MCF 10A (cell line): ENCODE results near the gene ARHGAP27. TPM values are rescaled to one million over a fixed set of nuclear protein-coding genes. Genes with fewer than 3 reads are reported as not detected.

Experiments
- BruUV-seq: library from RNA; stranded (reverse); fragments of 400-500 nt; replicated peaks from 2 replicates; lab custom pipeline; 2021; lab: Mats Ljungman, UMichigan
- CTCF ChIA-PET: fragments of 300-600 bp; sonication (Branson Sonifier 250); formaldehyde crosslinking; extraction: SDS; loops from one replicate; lab custom pipeline; 2021; ENCODE audit warnings: antibody characterized with exemption, inconsistent platforms; lab: Yijun Ruan, JAX
- POLR2A ChIA-PET: fragments of 300-600, 350-650 bp; sonication (Branson Sonifier 250); formaldehyde crosslinking; extraction: SDS; loops from one replicate; lab custom pipeline; 2020; ENCODE audit warnings: antibody characterized with exemption, inconsistent platforms; lab: Yijun Ruan, JAX
- DNase-seq: peaks from one replicate; pipeline ENCODE4 v3.0.0-alpha.2; 2018; ENCODE audit not compliant: unreplicated experiment
- H3K27ac Mint-ChIP-seq: one replicate; pipeline ENCODE4 v1.8.0; 2022; ENCODE audit warnings: mild to moderate bottlenecking, low read depth, mixed read lengths; ENCODE audit not compliant: unreplicated experiment
- H3K27me3 Mint-ChIP-seq: one replicate; pipeline ENCODE4 v1.8.0; 2022; ENCODE audit warnings: mixed read lengths; ENCODE audit not compliant: insufficient read depth, unreplicated experiment
- H3K36me3 Mint-ChIP-seq: one replicate; pipeline ENCODE4 v1.8.0; 2022; ENCODE audit warnings: mild to moderate bottlenecking, moderate library complexity, mixed read lengths; ENCODE audit not compliant: insufficient read depth, unreplicated experiment
- H3K4me1 Mint-ChIP-seq: one replicate; pipeline ENCODE4 v1.8.0; 2022; ENCODE audit warnings: mixed read lengths; ENCODE audit not compliant: insufficient read depth, unreplicated experiment
- H3K4me3 Mint-ChIP-seq: one replicate; pipeline ENCODE4 v1.8.0; 2022; ENCODE audit warnings: mild to moderate bottlenecking, moderate library complexity, mixed read lengths; ENCODE audit not compliant: unreplicated experiment
- H3K9me3 Mint-ChIP-seq: one replicate; pipeline ENCODE4 v1.8.0; 2022; ENCODE audit warnings: mixed read lengths; ENCODE audit not compliant: unreplicated experiment
- intact Hi-C: fragments of 100-400 bp; cut with micrococcal nuclease; formaldehyde crosslinking; loops from 2 replicates; pipeline ENCODE4 v1.14.1; 2022
- total RNA-seq: library from RNA; stranded (reverse); gene quantifications from 2 replicates; pipeline ENCODE4 v1.2.3, GENCODE V29; 2022
- TF ChIP-seq, protein P1 (sequence below): fragments of 200-600 bp; IDR thresholded peaks from one replicate; pipeline ENCODE4 v1.8.0; 2022; ENCODE audit warnings: antibody characterized with exemption, mild to moderate bottlenecking; ENCODE audit not compliant: unreplicated experiment

ARHGAP27 gene
- total RNA-seq, 1 experiment from 2014 or later, result 30.5 TPM

DNA sequence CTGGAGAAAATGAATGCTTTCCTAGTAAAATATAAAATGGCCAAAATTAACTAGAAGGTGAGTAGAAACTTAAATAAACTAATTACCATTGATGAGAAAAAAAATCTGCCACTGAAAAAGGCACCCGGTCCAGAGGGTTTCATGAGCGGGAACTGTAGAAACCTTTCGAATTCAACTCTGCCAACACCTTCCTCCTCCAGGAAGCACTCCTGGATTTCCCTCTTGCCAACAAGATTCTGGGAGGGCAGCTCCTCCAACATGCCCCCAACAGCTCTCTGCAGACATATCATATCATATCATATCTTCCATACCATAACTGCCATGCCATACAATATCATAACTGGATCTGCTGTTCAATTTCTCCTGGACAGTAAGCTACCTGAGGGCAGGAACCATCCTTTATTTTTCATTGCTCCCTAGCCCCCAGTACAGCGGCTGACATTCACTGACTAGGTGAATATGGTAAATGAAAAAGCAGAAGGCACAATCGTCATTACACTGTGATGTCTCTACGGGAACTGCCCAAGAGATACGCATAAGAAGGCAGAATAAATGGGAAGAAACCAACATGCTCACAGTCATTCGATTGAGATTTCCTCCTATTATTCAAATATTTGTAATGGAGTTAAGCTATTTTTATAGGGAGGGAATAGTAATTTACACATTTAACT is 9.2 kb downstream of the ARHGAP27 start:
- BruUV-seq, result TSS peak; percentile 13
- H3K36me3 Mint-ChIP-seq, result peaks cover 25% of the 10 kb centered on the region

DNA sequence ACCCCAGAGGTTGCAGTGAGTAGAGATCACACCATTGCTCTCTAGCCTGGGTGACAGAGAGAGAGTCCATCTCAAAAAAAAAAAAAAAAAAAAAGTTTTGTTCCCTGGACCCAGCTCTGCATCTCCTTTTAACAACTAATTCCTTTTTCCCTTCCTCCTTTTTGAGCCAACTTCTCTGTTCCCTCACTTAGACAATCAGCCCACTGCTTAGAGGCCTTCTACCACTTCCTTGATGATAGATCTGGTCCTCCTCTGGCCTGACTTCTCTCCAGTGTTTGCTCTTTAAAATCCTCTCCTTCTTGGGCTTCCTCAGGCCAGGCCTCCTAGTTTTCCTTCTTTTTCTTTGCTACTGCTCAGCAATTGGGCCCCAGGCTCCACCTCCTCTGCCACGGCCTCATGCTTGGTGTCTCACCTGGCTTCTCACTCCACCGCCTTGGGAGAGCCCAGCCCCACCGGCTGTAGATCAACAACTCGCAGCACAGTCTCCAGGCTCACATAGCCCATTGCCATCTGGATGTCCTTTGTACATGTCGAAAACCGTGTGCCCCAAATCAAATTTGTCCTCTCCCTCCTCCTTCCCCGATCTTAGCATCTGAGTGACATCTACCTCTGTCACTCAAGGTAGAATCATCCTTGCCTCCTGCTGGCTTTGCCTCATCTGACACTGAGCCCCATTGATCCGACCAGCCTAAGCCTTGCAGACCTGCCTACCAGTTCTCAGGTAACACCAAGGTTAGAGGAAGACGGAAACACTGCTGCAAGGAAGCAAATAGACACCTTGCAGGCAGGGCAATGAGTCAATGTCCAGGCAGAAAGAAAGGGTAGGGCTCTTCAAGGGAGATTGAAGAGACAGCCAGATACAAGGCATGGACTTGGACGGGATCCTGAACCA is 17.4 kb downstream of the ARHGAP27 start:
- peaks cover 17% of the 10 kb centered on the region for H3K4me1 Mint-ChIP-seq
- H3K27ac Mint-ChIP-seq, result no peak overlapping the region
- ChIA-PET POLR2A (interaction anchor here (1.5 kb wide), 1 partner anchor 10 kb away, joined by 6 read pairs; no protein-coding TSS in a partner anchor), CTCF (interaction anchor here (0.7 kb wide), 1 partner anchor 222 kb away, joined by 3 read pairs; no protein-coding TSS in a partner anchor)
- no peaks in the 10 kb centered on the region for H3K9me3 Mint-ChIP-seq
- intact Hi-C loops, result no loop called here
- TF ChIP-seq, protein P1, sequence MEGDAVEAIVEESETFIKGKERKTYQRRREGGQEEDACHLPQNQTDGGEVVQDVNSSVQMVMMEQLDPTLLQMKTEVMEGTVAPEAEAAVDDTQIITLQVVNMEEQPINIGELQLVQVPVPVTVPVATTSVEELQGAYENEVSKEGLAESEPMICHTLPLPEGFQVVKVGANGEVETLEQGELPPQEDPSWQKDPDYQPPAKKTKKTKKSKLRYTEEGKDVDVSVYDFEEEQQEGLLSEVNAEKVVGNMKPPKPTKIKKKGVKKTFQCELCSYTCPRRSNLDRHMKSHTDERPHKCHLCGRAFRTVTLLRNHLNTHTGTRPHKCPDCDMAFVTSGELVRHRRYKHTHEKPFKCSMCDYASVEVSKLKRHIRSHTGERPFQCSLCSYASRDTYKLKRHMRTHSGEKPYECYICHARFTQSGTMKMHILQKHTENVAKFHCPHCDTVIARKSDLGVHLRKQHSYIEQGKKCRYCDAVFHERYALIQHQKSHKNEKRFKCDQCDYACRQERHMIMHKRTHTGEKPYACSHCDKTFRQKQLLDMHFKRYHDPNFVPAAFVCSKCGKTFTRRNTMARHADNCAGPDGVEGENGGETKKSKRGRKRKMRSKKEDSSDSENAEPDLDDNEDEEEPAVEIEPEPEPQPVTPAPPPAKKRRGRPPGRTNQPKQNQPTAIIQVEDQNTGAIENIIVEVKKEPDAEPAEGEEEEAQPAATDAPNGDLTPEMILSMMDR, result no peak
- H3K27me3 Mint-ChIP-seq, result no peaks in the 10 kb centered on the region
- H3K4me3 Mint-ChIP-seq, result no peak overlapping the region
- DNase-seq, result no peak
- no TSS peak for BruUV-seq
- H3K36me3 Mint-ChIP-seq, result peaks cover 27% of the 10 kb centered on the region

More for the DNA sequence above, 9.2 kb downstream of the ARHGAP27 start:
- DNase-seq, result no peak
- Mint-ChIP-seq H3K4me1 (peaks cover 27% of the 10 kb centered on the region), H3K4me3 (no peak overlapping the region), H3K27ac (no peak overlapping the region), H3K9me3 (no peaks in the 10 kb centered on the region), H3K27me3 (no peaks in the 10 kb centered on the region)
- TF ChIP-seq, protein P1, result no peak
- intact Hi-C loops, result no loop called here
- POLR2A ChIA-PET, result interaction anchor here (0.8 kb wide), 1 partner anchor 31 kb away, joined by 3 read pairs; no protein-coding TSS in a partner anchor
- CTCF ChIA-PET, result interaction anchor here (0.6 to 1.7 kb wide), 3 partner anchors 175 to 275 kb away, joined by 3 to 5 read pairs (median 5); no protein-coding TSS in a partner anchor

DNA sequence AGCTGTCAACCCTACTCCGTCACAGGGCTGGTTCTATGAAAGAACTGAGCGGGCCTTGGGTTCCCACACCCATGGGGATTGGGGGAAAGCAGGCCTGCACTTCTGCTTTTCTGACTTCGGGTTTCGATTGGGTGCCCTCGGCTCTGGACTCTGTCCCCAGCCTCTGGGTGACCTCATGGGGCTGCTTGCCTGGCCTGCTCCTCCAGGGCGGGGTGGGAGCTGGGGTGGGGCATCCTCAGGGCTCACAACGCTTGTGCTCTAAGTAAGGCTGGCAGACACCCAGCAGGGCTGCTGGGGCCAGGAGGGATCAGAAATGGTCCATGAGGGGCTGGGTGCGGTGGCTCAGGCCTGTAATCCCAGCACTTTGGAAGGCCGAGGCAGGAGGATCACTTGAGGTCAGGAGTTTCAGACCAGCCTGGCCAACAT is 19.2 kb downstream of the ARHGAP27 start:
- TF ChIP-seq, protein P1, result no peak
- H3K27ac Mint-ChIP-seq, result no peak overlapping the region
- ChIA-PET CTCF (interaction anchor here (0.6 to 0.7 kb wide), 2 partner anchors 216 to 798 kb away, joined by 3 read pairs; no protein-coding TSS in a partner anchor), POLR2A (interaction anchor here (0.5 to 1.3 kb wide), 4 partner anchors 26 to 485 kb away, joined by 3 read pairs; no protein-coding TSS in a partner anchor)
- H3K36me3 Mint-ChIP-seq, result peaks cover 27% of the 10 kb centered on the region
- peaks cover 23% of the 10 kb centered on the region for H3K4me1 Mint-ChIP-seq
- no peak for DNase-seq
- BruUV-seq, result no TSS peak
- no peaks in the 10 kb centered on the region for H3K27me3 Mint-ChIP-seq
- intact Hi-C loops, result no loop called here
- H3K9me3 Mint-ChIP-seq, result no peaks in the 10 kb centered on the region
- H3K4me3 Mint-ChIP-seq, result no peak overlapping the region
